ENCODE data around the gene SLC43A2.

SLC43A2 gene

GRCh38 chr17:1643999-1644492 lies 15.4 kb upstream of the SLC43A2 start:
- DNase-seq (ENCODE audit: low read depth) = no peak

- DNase-seq (ENCODE audit: low read depth) = no peak
Observed at GRCh38 chr17:1643293-1643998, 14.8 kb upstream of the SLC43A2 start.

GRCh38 chr17:1641065-1641403 lies 12.4 kb upstream of the SLC43A2 start:
- DNase-seq (ENCODE audit: low read depth) = no peak

- DNase-seq (ENCODE audit: low read depth) = no peak
Observed at GRCh38 chr17:1640329-1641064, 11.9 kb upstream of the SLC43A2 start.

- no peak for DNase-seq (ENCODE audit: low read depth)
Observed at GRCh38 chr17:1639549-1640180, 11.0 kb upstream of the SLC43A2 start.

GRCh38 chr17:1638624-1639300 lies 10.1 kb upstream of the SLC43A2 start:
- no peak for DNase-seq (ENCODE audit: low read depth)

GRCh38 chr17:1638171-1638590 lies 9.5 kb upstream of the SLC43A2 start:
- no peak for DNase-seq (ENCODE audit: low read depth)

GRCh38 chr17:1636732-1637285 lies 8.2 kb upstream of the SLC43A2 start:
- DNase-seq (ENCODE audit: low read depth) = no peak

GRCh38 chr17:1635675-1636465 lies 7.2 kb upstream of the SLC43A2 start:
- DNase-seq (ENCODE audit: low read depth) = no peak

GRCh38 chr17:1634841-1635650 lies 6.4 kb upstream of the SLC43A2 start:
- no peak for DNase-seq (ENCODE audit: low read depth)

- no peak for DNase-seq (ENCODE audit: low read depth)
Observed at GRCh38 chr17:1630662-1631061, 2.0 kb upstream of the SLC43A2 start.

- peak; percentile 33 for DNase-seq (ENCODE audit: low read depth)
Observed at GRCh38 chr17:1629504-1630310, 1.1 kb upstream of the SLC43A2 start.

GRCh38 chr17:1628856-1629503 lies 346 bp upstream of the SLC43A2 start:
- DNase-seq (ENCODE audit: low read depth) = peak; percentile 95

- DNase-seq (ENCODE audit: low read depth) = no peak
Observed at GRCh38 chr17:1627182-1627981, 1.3 kb downstream of the SLC43A2 start.

GRCh38 chr17:1626333-1626732 lies 2.3 kb downstream of the SLC43A2 start:
- DNase-seq (ENCODE audit: low read depth) = no peak

- no peak for DNase-seq (ENCODE audit: low read depth)
Observed at GRCh38 chr17:1625581-1625980, 3.1 kb downstream of the SLC43A2 start.

GRCh38 chr17:1625053-1625452 lies 3.6 kb downstream of the SLC43A2 start:
- DNase-seq (ENCODE audit: low read depth) = no peak

- DNase-seq (ENCODE audit: low read depth) = no peak
Observed at GRCh38 chr17:1624650-1625049, 4.0 kb downstream of the SLC43A2 start.
